DND-41 (cell line): ENCODE results near the gene TXNDC11.

ENCODE experiments used
- CTCF ChIP-seq: IDR thresholded peaks from 2 replicates; pipeline ENCODE4 v1.5.1; 2012; ENCODE audit warnings: borderline replicate concordance, low read length, moderate library complexity, mild to moderate bottlenecking; ENCODE audit not compliant: poor library complexity, severe bottlenecking; ENCODE audit errors: extremely low read depth
- EZH2 ChIP-seq: IDR thresholded peaks from 3 replicates; pipeline ENCODE4 v1.6.1; 2012; ENCODE audit warnings: borderline replicate concordance, low read depth, mild to moderate bottlenecking, moderate library complexity, low read length, inconsistent platforms; ENCODE audit not compliant: severe bottlenecking

- TF ChIP-seq CTCF (no peak), EZH2 (no peak)
Observed at GRCh38 chr16:11757671-11758545, 15.3 kb upstream of the TXNDC11 start.
